ENCODE results near the gene PGAP6. TPM values are rescaled to one million over a fixed set of nuclear protein-coding genes. Genes with fewer than 3 reads are reported as not detected.
"Not testable (repeated sequence)": the region's sequence is repeated elsewhere in the genome, so short reads cannot be mapped to it uniquely, and the experiment has no call there.

The PGAP6 gene
- total RNA-seq, 4 donors from 2014 or later: 32.8 to 53.5 (median 46.3) TPM

DNA sequence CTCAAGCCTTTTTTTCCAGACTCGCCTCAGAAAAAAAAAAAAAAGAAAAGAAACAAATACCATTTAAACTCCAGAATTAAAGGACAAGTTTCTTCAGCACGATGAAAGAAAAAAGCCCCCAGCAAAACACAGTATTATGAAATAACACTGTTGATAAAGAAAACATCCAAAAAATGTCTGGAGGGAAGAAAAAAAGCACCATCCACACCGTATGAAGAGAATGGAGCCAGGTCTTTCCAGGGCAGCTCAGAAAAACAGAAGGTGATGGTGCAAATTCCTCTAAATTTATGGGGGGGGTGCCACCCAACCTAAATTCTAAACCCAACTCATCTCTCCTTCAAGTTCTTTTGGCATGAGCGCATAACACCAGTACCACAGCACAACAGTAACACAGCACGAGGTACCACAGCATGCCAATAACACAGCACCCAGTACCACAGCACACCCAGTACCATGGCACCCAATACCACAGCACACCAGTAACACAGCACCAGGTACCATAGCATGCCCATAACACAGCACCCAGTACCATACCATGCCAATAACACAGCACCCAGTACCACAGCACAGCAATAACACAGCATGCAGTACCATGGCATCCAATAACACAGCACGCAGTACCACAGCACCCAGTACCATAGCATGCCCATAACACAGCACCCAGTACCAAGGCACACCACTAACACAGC, 48.2 kb downstream of the PGAP6 start:
- H3K36me3 ChIP-seq: peaks cover 0 to 3% (median 0%) of the 10 kb centered on the region in 4 donors
- 75% methylated on average over 5 of the region's 6 CpGs for WGBS
- H3K27me3 ChIP-seq: no peaks in the 10 kb centered on the region
- H3K4me3 ChIP-seq: no peak overlapping the region
- intact Hi-C loops (cut with DNase I): no loop called here
- no peaks in the 10 kb centered on the region for H3K9me3 ChIP-seq
- peaks cover 0 to 60% (median 19%) of the 10 kb centered on the region in 4 donors for H3K4me1 ChIP-seq
- TF ChIP-seq, protein P1, sequence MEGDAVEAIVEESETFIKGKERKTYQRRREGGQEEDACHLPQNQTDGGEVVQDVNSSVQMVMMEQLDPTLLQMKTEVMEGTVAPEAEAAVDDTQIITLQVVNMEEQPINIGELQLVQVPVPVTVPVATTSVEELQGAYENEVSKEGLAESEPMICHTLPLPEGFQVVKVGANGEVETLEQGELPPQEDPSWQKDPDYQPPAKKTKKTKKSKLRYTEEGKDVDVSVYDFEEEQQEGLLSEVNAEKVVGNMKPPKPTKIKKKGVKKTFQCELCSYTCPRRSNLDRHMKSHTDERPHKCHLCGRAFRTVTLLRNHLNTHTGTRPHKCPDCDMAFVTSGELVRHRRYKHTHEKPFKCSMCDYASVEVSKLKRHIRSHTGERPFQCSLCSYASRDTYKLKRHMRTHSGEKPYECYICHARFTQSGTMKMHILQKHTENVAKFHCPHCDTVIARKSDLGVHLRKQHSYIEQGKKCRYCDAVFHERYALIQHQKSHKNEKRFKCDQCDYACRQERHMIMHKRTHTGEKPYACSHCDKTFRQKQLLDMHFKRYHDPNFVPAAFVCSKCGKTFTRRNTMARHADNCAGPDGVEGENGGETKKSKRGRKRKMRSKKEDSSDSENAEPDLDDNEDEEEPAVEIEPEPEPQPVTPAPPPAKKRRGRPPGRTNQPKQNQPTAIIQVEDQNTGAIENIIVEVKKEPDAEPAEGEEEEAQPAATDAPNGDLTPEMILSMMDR (IDR thresholded peaks at IDR 0.05): no peak
- TF ChIP-seq POLR2A (IDR thresholded peaks at IDR 0.05; ENCODE audit: low read depth) (no peak), EP300 (IDR thresholded peaks at IDR 0.05) (no peak), POLR2AphosphoS5 (IDR thresholded peaks at IDR 0.05) (no peak)
- DNase-seq (ENCODE audit: extremely low spot score): no peak
- no peak overlapping the region for H3K27ac ChIP-seq (replicated peaks in 1 of 4)

DNA sequence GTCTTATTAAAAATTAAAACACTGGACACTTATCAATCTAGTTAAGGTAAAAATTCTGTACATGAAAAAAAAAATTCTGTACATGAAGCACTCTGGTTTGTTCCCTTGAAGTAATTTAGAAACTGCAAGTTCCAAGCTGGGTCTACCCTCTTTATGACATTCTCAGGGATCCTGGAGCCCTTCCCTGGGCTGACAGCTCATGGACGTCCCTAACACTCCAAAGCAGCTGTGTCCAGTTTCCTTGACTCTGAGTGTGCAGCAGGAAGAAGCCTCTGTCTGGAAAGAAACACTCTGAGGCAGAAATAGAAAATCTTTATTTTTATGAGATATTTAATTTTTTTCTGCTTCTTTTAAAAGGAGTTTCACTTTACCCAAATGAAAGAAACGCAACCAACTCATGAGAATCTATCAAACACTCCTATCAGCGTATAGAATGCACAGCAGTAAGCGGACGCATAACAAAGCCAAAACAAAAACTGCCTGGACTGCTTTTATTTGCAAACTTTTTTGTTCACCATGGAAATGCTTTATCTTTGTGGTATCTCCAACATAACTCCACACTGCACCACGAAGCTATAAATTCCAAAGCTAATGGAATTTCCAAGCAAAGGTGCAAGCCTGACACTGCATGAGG, 50.5 kb downstream of the PGAP6 start:
- 47% methylated on average over 6 of the region's 6 CpGs for whole genome bisulfite sequencing
- H3K4me3 ChIP-seq: not testable (repeated sequence)

DNA sequence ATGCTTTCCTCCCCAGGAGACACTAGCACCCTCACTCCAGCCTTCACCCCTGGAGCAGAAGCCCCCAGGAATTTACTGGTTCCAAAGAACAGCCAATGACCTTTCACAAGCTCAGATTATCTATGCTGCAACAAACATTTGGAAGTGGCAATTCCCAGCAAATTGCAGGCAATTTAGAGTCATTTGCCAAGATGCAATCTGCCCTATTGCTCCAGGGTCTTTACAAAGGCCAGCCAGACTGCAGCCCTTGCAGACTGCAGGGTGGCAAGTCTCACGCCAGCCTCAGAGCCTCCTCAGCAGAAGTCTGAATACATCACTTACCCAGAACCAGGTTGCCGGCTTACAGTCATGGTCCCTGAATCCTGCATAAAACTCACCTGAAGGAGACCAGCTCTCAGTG, 51.0 kb downstream of the PGAP6 start:
- H3K36me3 ChIP-seq: peaks cover 0 to under 1% (median 0%) of the 10 kb centered on the region in 4 donors
- DNase-seq (ENCODE audit: extremely low spot score): no peak
- TF ChIP-seq POLR2AphosphoS5 (IDR thresholded peaks at IDR 0.05) (no peak), EP300 (IDR thresholded peaks at IDR 0.05) (no peak)
- no peaks in the 10 kb centered on the region for H3K27me3 ChIP-seq
- no peaks in the 10 kb centered on the region for H3K9me3 ChIP-seq
- 87% methylated on average over 2 of the region's 2 CpGs for WGBS
- H3K4me3 ChIP-seq: no peak overlapping the region
- no peak overlapping the region for H3K27ac ChIP-seq (replicated peaks in 1 of 4)
- intact Hi-C loops (cut with DNase I): no loop called here
- peaks cover 15 to 61% (median 39%) of the 10 kb centered on the region in 4 donors for H3K4me1 ChIP-seq

More for the DNA sequence above, 50.5 kb downstream of the PGAP6 start:
- H3K36me3 ChIP-seq; H3K9me3 ChIP-seq; H3K27ac ChIP-seq (replicated peaks in 1 of 4); intact Hi-C loops (cut with DNase I); H3K27me3 ChIP-seq; DNase-seq (ENCODE audit: extremely low spot score): not testable (repeated sequence)
- peaks cover 15 to 63% (median 39%) of the 10 kb centered on the region in 4 donors for H3K4me1 ChIP-seq

DNA sequence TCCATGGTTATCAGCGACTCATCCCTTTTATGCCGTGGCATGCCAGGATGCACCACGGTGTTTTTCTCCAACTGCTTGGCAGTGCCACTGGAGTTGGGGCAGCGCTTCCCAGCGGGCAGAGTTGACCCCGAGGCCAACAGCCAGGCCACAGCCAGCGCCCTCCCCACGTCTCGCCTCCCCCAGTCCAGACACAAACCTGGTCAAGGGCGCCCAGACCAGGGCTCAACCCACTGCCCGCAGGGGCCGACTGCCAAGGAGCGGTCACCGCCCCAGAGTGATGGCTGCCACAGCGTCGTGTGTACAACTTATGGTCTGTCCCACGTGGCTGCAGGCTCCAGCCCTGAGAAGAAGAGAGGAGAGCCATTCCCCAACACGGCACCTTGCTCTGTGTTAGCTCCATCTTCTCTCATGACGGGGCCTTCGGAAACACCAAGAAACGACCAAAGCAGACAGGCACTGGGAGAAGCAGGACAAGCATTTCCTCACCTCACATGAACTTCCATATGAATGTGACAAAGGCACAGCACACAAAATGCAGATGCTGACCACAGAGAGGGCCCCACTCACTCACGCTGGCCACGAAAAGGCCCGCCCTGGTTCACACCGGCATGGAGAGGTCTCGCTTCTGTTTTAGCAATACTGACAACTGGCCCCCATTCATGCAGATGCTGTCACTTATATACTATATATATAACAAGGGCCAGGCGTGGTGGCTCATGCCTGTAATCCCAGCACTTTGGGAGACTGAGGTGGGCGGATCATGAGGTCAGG, 56.2 kb downstream of the PGAP6 start:
- Histone ChIP-seq H3K27me3 (no peaks in the 10 kb centered on the region), H3K27ac (replicated peaks in 1 of 4) (peak overlapping the region in 2 of 4 donors; percentile 11 to 13), H3K9me3 (no peaks in the 10 kb centered on the region), H3K4me3 (peak overlapping the region in 2 of 4 donors; percentile 18 to 21), H3K4me1 (peaks cover 27 to 68% (median 41%) of the 10 kb centered on the region in 4 donors), H3K36me3 (peaks cover 0 to 9% (median 3%) of the 10 kb centered on the region in 4 donors)
- 71% methylated on average over 9 of the region's 28 CpGs for WGBS
- no peak for TF ChIP-seq POLR2AphosphoS5 (IDR thresholded peaks at IDR 0.05)
- DNase-seq (ENCODE audit: extremely low spot score): no peak
- intact Hi-C loops (cut with DNase I): no loop called here

DNA sequence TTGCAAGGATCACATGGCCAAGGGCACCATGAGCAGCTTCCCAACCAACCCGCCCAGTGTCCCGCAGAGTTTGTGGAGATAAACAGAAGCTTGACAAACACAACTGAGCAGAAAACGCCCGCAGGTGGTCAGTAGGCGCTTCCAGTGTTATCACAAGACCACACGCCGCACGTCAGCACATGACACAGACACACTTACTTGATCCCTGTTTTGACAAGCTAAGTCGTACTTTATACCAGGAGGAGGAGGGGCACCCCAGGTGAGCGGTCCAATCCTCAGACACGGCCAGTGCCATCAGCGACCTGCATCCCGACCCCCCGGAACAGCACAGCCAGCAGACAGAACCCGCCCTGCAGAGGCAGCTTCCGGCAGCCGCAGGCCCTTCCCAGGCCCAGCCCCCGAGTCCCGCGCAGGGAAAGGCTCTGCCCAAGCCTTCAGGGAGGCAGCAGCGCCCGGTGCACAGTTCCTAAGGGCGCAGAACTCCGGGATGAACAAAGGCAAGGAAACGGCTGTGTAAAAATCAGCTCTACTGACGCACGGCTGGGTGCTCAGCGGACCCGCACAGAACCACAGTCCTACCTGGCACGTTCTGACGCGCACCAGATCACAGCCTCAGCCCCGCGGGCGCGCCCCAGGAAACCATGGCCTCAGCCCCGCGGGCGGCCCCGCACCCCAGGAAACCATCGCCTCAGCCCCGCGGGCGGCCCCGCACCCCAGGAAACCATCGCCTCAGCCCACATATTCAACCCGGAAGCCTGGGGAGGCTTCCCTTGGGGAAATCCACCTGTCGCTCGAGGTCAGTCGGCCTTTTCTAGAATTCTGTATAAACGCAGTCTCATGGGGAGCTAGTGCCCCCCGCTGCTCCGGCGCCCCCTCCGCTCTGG, 57.1 kb downstream of the PGAP6 start:
- H3K27ac ChIP-seq (replicated peaks in 1 of 4): peak overlapping the region in 2 of 4 donors; percentile 11 to 13
- intact Hi-C loops (cut with DNase I): no loop called here
- peaks cover 0 to 9% (median 3%) of the 10 kb centered on the region in 4 donors for H3K36me3 ChIP-seq
- no peak for DNase-seq (ENCODE audit: extremely low spot score)
- TF ChIP-seq, protein P1 (IDR thresholded peaks at IDR 0.05): no peak
- TF ChIP-seq EP300 (IDR thresholded peaks at IDR 0.05): no peak
- TF ChIP-seq POLR2AphosphoS5 (IDR thresholded peaks at IDR 0.05): no peak
- TF ChIP-seq POLR2A (IDR thresholded peaks at IDR 0.05; ENCODE audit: low read depth): no peak
- H3K9me3 ChIP-seq: no peaks in the 10 kb centered on the region
- H3K4me3 ChIP-seq: peak overlapping the region; percentile 8 to 21 (median 18)
- 78% methylated on average over 32 of the region's 55 CpGs for WGBS
- H3K4me1 ChIP-seq: peaks cover 27 to 65% (median 39%) of the 10 kb centered on the region in 4 donors
- no peaks in the 10 kb centered on the region for H3K27me3 ChIP-seq

All from esophagus muscularis mucosa (tissue), 4 donors.